ENCODE results near the gene PTPRN2.
"Not testable (repeated sequence)": the region's sequence is repeated elsewhere in the genome, so short reads cannot be mapped to it uniquely, and the experiment has no call there.

PTPRN2 gene

GRCh38 chr7:157709531-157710251 lies 877.9 kb downstream of the PTPRN2 start:
- no peak for DNase-seq

- DNase-seq: no peak
Measured at GRCh38 chr7:157708919-157709295, 878.7 kb downstream of the PTPRN2 start.

GRCh38 chr7:157707983-157708918 lies 879.4 kb downstream of the PTPRN2 start:
- no peak for DNase-seq

- no peak for DNase-seq
Measured at GRCh38 chr7:157704365-157704764, 883.3 kb downstream of the PTPRN2 start.

- no peak for DNase-seq
Measured at GRCh38 chr7:157703534-157704195, 884.0 kb downstream of the PTPRN2 start.

GRCh38 chr7:157703131-157703530 lies 884.5 kb downstream of the PTPRN2 start:
- no peak for DNase-seq

GRCh38 chr7:157702311-157703023 lies 885.2 kb downstream of the PTPRN2 start:
- DNase-seq: peak in 1 of 2 experiments; percentile 36

GRCh38 chr7:157701395-157702180 lies 886.0 kb downstream of the PTPRN2 start:
- DNase-seq: not testable (repeated sequence)

GRCh38 chr7:157700231-157701005 lies 887.2 kb downstream of the PTPRN2 start:
- DNase-seq: no peak

GRCh38 chr7:157699357-157700013 lies 888.1 kb downstream of the PTPRN2 start:
- DNase-seq: no peak

- DNase-seq: not testable (repeated sequence)
Measured at GRCh38 chr7:157697287-157697686, 890.3 kb downstream of the PTPRN2 start.

- not testable (repeated sequence) for DNase-seq
Measured at GRCh38 chr7:157695609-157696008, 892.0 kb downstream of the PTPRN2 start.

- DNase-seq: no peak
Measured at GRCh38 chr7:157694376-157694665, 893.3 kb downstream of the PTPRN2 start.

- no peak for DNase-seq
Measured at GRCh38 chr7:157693521-157694375, 893.9 kb downstream of the PTPRN2 start.

GRCh38 chr7:157693071-157693520 lies 894.5 kb downstream of the PTPRN2 start:
- DNase-seq: peak; percentile 19 to 46

GRCh38 chr7:157692460-157693011 lies 895.1 kb downstream of the PTPRN2 start:
- no peak for DNase-seq

GRCh38 chr7:157691586-157692459 lies 895.8 kb downstream of the PTPRN2 start:
- peak in 1 of 2 experiments; percentile 37 for DNase-seq

Measured in NCI-H524 (cell line).